Psoas muscle (tissue), 8 donors: ENCODE data around the gene PRKCD. TPM values are rescaled to one million over a fixed set of nuclear protein-coding genes. Genes with fewer than 3 reads are reported as not detected.

Source experiments
- ATAC-seq, 4 donors: fragments of 200-7000 bp; cut with Tn5 transposase; one replicate each; pipeline ENCODE4 v1.9.1; 2020; ENCODE audit warnings: moderate library complexity in 3 of 4, mild to moderate bottlenecking in 2 of 4
- DNase-seq, 2 donors: peaks; one replicate each; pipeline ENCODE4 v3.0.0-alpha.2; 2020
- H3K27ac ChIP-seq: fragments of 200-600 bp; one replicate; pipeline ENCODE4 v1.8.0; 2022
- H3K27me3 ChIP-seq, 3 donors: fragments of 200-600 bp in 1 of 3; one replicate each; pipeline versions ENCODE4 v1.6.1 to v1.8.0; 2013 to 2022; ENCODE audit warnings: low read length in 2 of 3, mild to moderate bottlenecking in 2 of 3, moderate library complexity in 1 of 3; ENCODE audit not compliant: insufficient read depth in 3 of 3
- H3K36me3 ChIP-seq, 2 donors: fragments of 200-600 bp in 1 of 2; one replicate each; pipeline versions ENCODE4 v1.6.1 to v1.8.0; 2013 to 2022; ENCODE audit warnings: low read depth in 1 of 2, mild to moderate bottlenecking in 1 of 2, moderate library complexity in 1 of 2; ENCODE audit not compliant: insufficient read depth in 1 of 2
- H3K4me1 ChIP-seq: fragments of 200-600 bp; one replicate; pipeline ENCODE4 v1.8.0; 2022
- H3K4me3 ChIP-seq: fragments of 200-600 bp; one replicate; pipeline ENCODE4 v1.8.0; 2022; ENCODE audit warnings: mild to moderate bottlenecking
- H3K9me3 ChIP-seq: fragments of 200-600 bp; one replicate; pipeline ENCODE4 v1.8.0; 2022
- WGBS, 3 donors: extraction: QIAGEN DNeasy Blood & Tissue Kit; methylation state at CpG; one replicate each; pipeline versions ENCODE4 v1.1.6 to v1.1.7; 2013; 5-methylcytosine and 5-hydroxymethylcytosine counted together
- intact Hi-C, 2 donors: fragments of 100-400 bp; cut with DNase I; formaldehyde crosslinking; loops; one replicate each; pipeline versions ENCODE4 v1.11.0 to v1.14.2; 2022
- polyA plus RNA-seq, 3 donors: library from polyadenylated mRNA; stranded (reverse); fragments of 200-250 nt; gene quantifications; one replicate each; pipeline ENCODE4 v1.2.3, GENCODE V29; 2013
- total RNA-seq, 4 donors: library from RNA; stranded (reverse); fragmentation: NEBNext Ultra II Directional in 2 of 4; extraction: Animal tissue kit (Norgen Biotek cat#: 25700) in 2 of 4; gene quantifications; one replicate each; pipeline versions ENCODE4 v1.2.1 to v1.2.4, GENCODE V29; 2021 to 2023
- TF ChIP-seq, protein P1 (sequence below): fragments of 200-600 bp; IDR thresholded peaks from one replicate; pipeline ENCODE4 v1.8.0; 2022; ENCODE audit warnings: antibody characterized with exemption
- donor health status: healthy with polysubstance abuse.
- donor health status: DM: no; HTN: no; CAD: no; lungs with moderate emphysema.
- donor health status: Bipolar disorder and iron deficiency.
- donor health status: healthy.
- donor health status: DM: yes; HTN: yes; CAD: no.
- donor health status: DM: no; HTN: no; CAD: no.
- donor health status: DM: no; HTN: no; CAD: no.
- donor health status: DM: yes; HTN: yes; CAD: no.

PRKCD gene
- total and polyA plus RNA-seq, 7 donors: 3.2 to 8.4 (median 4.4) TPM

- intact Hi-C loops: no loop called here
- no peaks in the 10 kb centered on the region for H3K27me3 ChIP-seq
- TF ChIP-seq, protein P1, sequence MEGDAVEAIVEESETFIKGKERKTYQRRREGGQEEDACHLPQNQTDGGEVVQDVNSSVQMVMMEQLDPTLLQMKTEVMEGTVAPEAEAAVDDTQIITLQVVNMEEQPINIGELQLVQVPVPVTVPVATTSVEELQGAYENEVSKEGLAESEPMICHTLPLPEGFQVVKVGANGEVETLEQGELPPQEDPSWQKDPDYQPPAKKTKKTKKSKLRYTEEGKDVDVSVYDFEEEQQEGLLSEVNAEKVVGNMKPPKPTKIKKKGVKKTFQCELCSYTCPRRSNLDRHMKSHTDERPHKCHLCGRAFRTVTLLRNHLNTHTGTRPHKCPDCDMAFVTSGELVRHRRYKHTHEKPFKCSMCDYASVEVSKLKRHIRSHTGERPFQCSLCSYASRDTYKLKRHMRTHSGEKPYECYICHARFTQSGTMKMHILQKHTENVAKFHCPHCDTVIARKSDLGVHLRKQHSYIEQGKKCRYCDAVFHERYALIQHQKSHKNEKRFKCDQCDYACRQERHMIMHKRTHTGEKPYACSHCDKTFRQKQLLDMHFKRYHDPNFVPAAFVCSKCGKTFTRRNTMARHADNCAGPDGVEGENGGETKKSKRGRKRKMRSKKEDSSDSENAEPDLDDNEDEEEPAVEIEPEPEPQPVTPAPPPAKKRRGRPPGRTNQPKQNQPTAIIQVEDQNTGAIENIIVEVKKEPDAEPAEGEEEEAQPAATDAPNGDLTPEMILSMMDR: no peak
- peak in 1 of 2 donors; percentile 5 for DNase-seq
- no peak for ATAC-seq
- H3K4me1 ChIP-seq: peaks cover 16% of the 10 kb centered on the region
- no peak overlapping the region for H3K27ac ChIP-seq
- no peaks in the 10 kb centered on the region for H3K9me3 ChIP-seq
- no peaks in the 10 kb centered on the region for H3K36me3 ChIP-seq
- H3K4me3 ChIP-seq: no peak overlapping the region
- 61 to 80% (median 72%) methylated on average over 7 of the region's 7 CpGs for WGBS, 3 donors
Measured at GRCh38 chr3:53146319-53146891, 14.6 kb upstream of the PRKCD start.

DNA sequence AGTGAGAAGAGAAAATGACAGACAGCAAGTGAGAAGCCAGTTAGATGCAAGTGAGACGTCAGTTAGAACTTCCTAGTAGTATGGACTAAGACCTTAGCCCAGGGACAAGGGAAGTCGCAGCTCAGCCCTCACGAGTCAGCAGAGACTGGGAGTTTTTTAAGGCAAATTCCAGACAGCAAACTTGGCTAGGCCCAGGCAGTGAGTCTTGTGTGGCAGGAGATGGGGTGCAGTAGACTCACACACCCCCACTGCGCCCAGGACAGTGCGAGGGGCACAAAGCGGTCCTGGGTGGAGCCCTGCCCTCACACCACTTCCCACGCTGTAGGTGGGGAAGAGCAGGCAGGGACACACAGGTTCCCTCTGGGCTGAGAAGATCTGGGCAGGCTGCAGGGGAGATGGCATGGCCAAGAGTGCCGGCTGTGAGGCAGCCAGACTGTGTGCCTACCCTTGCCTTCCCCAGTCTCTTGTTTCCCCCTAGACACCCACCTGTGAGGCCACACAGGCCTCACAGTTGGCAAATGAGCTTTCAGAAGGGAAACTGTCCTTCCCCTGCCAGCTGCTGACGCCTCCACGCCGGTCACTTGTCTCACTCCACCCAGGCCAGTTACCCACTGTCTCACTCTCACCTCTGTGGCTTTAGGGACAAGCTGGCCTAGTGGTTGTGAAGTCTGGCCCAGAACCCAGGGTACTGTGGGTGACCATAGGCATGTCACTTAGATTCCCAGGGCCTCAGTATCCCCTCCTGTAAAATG is 13.7 kb upstream of the PRKCD start:
- TF ChIP-seq, protein P1: no peak
- intact Hi-C loops: no loop called here
- no peaks in the 10 kb centered on the region for H3K27me3 ChIP-seq
- DNase-seq: peak in 1 of 2 donors; percentile 8
- peaks cover 16% of the 10 kb centered on the region for H3K4me1 ChIP-seq
- no peak overlapping the region for H3K4me3 ChIP-seq
- ATAC-seq: peak; percentile 28 to 43 (median 34)
- H3K27ac ChIP-seq: no peak overlapping the region
- no peaks in the 10 kb centered on the region for H3K36me3 ChIP-seq
- H3K9me3 ChIP-seq: no peaks in the 10 kb centered on the region
- 56 to 79% (median 58%) methylated on average over 11 of the region's 11 CpGs for WGBS, 3 donors

DNA sequence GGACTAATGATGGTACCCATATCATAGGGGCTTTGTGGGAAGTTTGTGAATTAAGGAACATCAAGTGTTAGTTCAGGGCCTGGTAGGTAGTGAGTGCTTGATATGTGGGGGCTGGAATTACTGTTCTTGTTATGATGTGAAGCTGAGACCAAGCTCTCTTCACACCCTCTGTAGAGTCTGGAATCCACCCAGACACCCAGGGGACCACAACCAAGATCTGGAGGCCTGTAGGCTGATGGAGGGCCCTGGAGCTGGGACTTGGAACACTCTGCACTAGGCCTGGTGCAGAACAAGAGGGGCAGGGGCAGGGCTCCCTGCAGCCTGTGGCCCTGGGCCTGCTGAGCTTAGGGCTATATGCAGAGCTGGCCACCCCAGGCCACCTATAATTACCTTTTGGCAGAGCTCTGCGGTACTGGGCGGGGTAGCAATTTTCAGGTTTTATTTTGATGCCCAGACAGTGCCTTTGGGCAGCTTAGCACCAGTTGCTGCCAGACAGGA is 13.1 kb upstream of the PRKCD start:
- ATAC-seq: peak in 2 of 4 donors; percentile 27 to 40
- Histone ChIP-seq H3K27ac (no peak overlapping the region), H3K4me3 (no peak overlapping the region), H3K9me3 (no peaks in the 10 kb centered on the region), H3K27me3 (no peaks in the 10 kb centered on the region), H3K36me3 (no peaks in the 10 kb centered on the region), H3K4me1 (peaks cover 16% of the 10 kb centered on the region)
- WGBS, 3 donors: 27 to 47% (median 33%) methylated on average over 2 of the region's 2 CpGs
- intact Hi-C loops: no loop called here
- TF ChIP-seq, protein P1: no peak
- DNase-seq: peak in 1 of 2 donors; percentile 5

DNA sequence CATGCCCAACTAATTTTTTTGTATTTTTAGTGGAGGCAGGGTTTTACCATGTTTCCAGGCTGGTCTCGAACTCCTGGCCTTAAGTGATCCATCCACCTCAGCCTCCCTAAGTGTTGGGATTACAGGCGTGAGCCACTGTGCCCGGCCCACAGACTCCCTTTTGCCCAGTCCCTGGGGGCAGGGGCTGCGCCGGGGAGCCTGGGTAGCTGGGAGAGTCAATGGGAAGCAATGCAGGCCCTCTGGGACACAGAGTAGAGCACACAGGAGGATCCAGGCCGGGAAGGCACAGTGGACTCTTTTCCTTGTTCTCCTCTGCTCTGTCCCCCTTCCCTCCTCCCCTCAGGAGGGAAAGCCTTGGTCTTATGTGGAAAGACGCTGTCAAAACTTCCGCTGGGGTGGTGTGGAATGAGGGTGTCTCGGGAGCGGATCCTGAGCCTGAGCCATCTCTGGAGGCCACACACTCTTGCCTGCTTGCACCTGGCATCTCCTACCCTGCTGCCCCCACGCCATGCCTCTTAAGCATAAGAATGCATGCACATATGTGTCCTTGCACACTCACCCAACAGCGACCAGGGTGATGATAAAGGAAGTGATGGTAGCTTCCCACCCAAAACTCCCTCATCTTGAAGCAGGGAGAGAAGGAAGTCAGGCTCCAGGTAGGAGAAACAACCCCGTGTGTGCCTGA is 11.9 kb upstream of the PRKCD start:
- no peak overlapping the region for H3K4me3 ChIP-seq
- no peaks in the 10 kb centered on the region for H3K36me3 ChIP-seq
- H3K4me1 ChIP-seq: peaks cover 21% of the 10 kb centered on the region
- DNase-seq (no peak), ATAC-seq (no peak)
- TF ChIP-seq, protein P1: no peak
- no peaks in the 10 kb centered on the region for H3K27me3 ChIP-seq
- no peaks in the 10 kb centered on the region for H3K9me3 ChIP-seq
- intact Hi-C loops: no loop called here
- H3K27ac ChIP-seq: no peak overlapping the region
- WGBS, 3 donors: 83 to 90% (median 89%) methylated on average over 13 of the region's 13 CpGs
